Loucy (cell line): ENCODE data around the gene PBRM1.

ENCODE experiments used
- H2AFZ ChIP-seq: fragments of 200-600 bp; sonication (generic); 2 replicates; pipeline ENCODE4 v1.6.0; 2016; ENCODE audit warnings: antibody characterized with exemption, mild to moderate bottlenecking, low read length, moderate library complexity
- H3F3A ChIP-seq: fragments of 200-600 bp; 2 replicates; pipeline ENCODE4 v1.6.0; 2016; ENCODE audit warnings: antibody characterized with exemption, low read depth, mild to moderate bottlenecking
- H3K27me3 ChIP-seq: fragments of 200-600 bp; sonication (generic); 2 replicates; pipeline ENCODE4 v1.6.1; 2014; ENCODE audit warnings: low read length, mild to moderate bottlenecking; ENCODE audit not compliant: insufficient read depth, poor library complexity, severe bottlenecking
- H3K36me3 ChIP-seq: fragments of 200-600 bp; sonication (generic); 2 replicates; pipeline ENCODE4 v1.6.1; 2016; ENCODE audit warnings: low read length; ENCODE audit not compliant: insufficient read depth
- H3K4me1 ChIP-seq: fragments of 200-600 bp; sonication (generic); 2 replicates; pipeline ENCODE4 v1.5.1; 2014; ENCODE audit warnings: low read length, mild to moderate bottlenecking; ENCODE audit not compliant: insufficient read depth, poor library complexity, severe bottlenecking
- H3K4me2 ChIP-seq: fragments of 200-600 bp; sonication (generic); 2 replicates; pipeline ENCODE4 v1.6.0; 2014; ENCODE audit warnings: antibody characterized with exemption, low read length, low read depth, mild to moderate bottlenecking; ENCODE audit not compliant: poor library complexity, severe bottlenecking
- H3K4me3 ChIP-seq: fragments of 200-600 bp; sonication (generic); 2 replicates; pipeline ENCODE4 v1.5.1; 2014; ENCODE audit warnings: low read length, mild to moderate bottlenecking, mixed read lengths; ENCODE audit not compliant: poor library complexity, severe bottlenecking
- H3K79me2 ChIP-seq: fragments of 200-600 bp; sonication (generic); 2 replicates; pipeline ENCODE4 v1.6.1; 2014; ENCODE audit warnings: low read length; ENCODE audit not compliant: insufficient read depth
- H3K9ac ChIP-seq: fragments of 200-600 bp; sonication (generic); 2 replicates; pipeline ENCODE4 v1.6.0; 2014; ENCODE audit warnings: mild to moderate bottlenecking, low read depth, low read length, moderate library complexity; ENCODE audit not compliant: poor library complexity, severe bottlenecking
- H3K9me2 ChIP-seq: fragments of 200-600 bp; sonication (generic); replicated peaks from 2 replicates; pipeline ENCODE4 v1.6.1; 2016; ENCODE audit warnings: low read depth, low read length, mixed read lengths
- H3K9me3 ChIP-seq: fragments of 200-600 bp; sonication (generic); 2 replicates; pipeline ENCODE4 v1.6.1; 2014; ENCODE audit warnings: mild to moderate bottlenecking, antibody characterized with exemption, low read length, low read depth; ENCODE audit not compliant: insufficient read depth
- H4K20me1 ChIP-seq: fragments of 200-600 bp; sonication (generic); 2 replicates; pipeline ENCODE4 v1.6.0; 2014; ENCODE audit warnings: antibody characterized with exemption, low read length, mild to moderate bottlenecking; ENCODE audit not compliant: insufficient read depth, poor library complexity, severe bottlenecking
- CTCF ChIP-seq: fragments of 200-600 bp; sonication (generic); conservative IDR thresholded peaks from 2 replicates; pipeline ENCODE4 v1.5.1; 2014; ENCODE audit warnings: mild to moderate bottlenecking, antibody characterized with exemption, low read length
- EZH2phosphoT487 ChIP-seq: fragments of 200-600 bp; IDR thresholded peaks from 2 replicates; pipeline ENCODE4 v1.6.1; 2018; ENCODE audit warnings: antibody characterized with exemption, mild to moderate bottlenecking, moderate library complexity, borderline replicate concordance

Gene PBRM1

GRCh38 chr3:52695798-52696671 lies 10.3 kb upstream of the PBRM1 start:
- no peaks in the 10 kb centered on the region for H3K27me3 ChIP-seq
- H3K4me3 ChIP-seq: no peak overlapping the region
- no peaks in the 10 kb centered on the region for H3K9me3 ChIP-seq
- peaks cover 64% of the 10 kb centered on the region; the same call in 1 of the 2 replicates for H3K36me3 ChIP-seq
- peaks cover 4% of the 10 kb centered on the region for H3K4me1 ChIP-seq
- H3F3A ChIP-seq: peaks cover 3% of the 10 kb centered on the region; the same call in 1 of the 2 replicates
- no peaks in the 10 kb centered on the region for H3K9me2 ChIP-seq
- no peak overlapping the region for H2AFZ ChIP-seq
- peaks cover 17% of the 10 kb centered on the region for H3K79me2 ChIP-seq
- TF ChIP-seq EZH2phosphoT487 (no peak), CTCF (no peak)
- peaks cover 27% of the 10 kb centered on the region for H4K20me1 ChIP-seq
- no peak overlapping the region for H3K9ac ChIP-seq
- H3K4me2 ChIP-seq: no peak overlapping the region

- Histone ChIP-seq H3K4me1 (peaks cover 9% of the 10 kb centered on the region), H3K4me2 (no peak overlapping the region), H3K79me2 (peaks cover 28% of the 10 kb centered on the region), H3K9me2 (no peaks in the 10 kb centered on the region), H2AFZ (no peak overlapping the region), H3K9ac (no peak overlapping the region), H3K9me3 (no peaks in the 10 kb centered on the region), H3K4me3 (no peak overlapping the region), H4K20me1 (peaks cover 35% of the 10 kb centered on the region), H3F3A (peaks cover 3% of the 10 kb centered on the region; the same call in 1 of the 2 replicates), H3K27me3 (no peaks in the 10 kb centered on the region), H3K36me3 (peaks cover 76% of the 10 kb centered on the region)
- TF ChIP-seq CTCF (no peak), EZH2phosphoT487 (no peak)
Measured at GRCh38 chr3:52694528-52695189, 8.9 kb upstream of the PBRM1 start.

- Histone ChIP-seq H3K36me3 (peaks cover 91% of the 10 kb centered on the region), H3K79me2 (peaks cover 44% of the 10 kb centered on the region), H3K4me3 (no peak overlapping the region), H3F3A (peaks cover 3% of the 10 kb centered on the region; the same call in 1 of the 2 replicates), H3K27me3 (no peaks in the 10 kb centered on the region), H3K9me2 (no peaks in the 10 kb centered on the region), H3K9ac (no peak overlapping the region), H2AFZ (no peak overlapping the region), H3K9me3 (no peaks in the 10 kb centered on the region), H4K20me1 (peaks cover 48% of the 10 kb centered on the region), H3K4me2 (no peak overlapping the region), H3K4me1 (peaks cover 23% of the 10 kb centered on the region)
- TF ChIP-seq EZH2phosphoT487: no peak
Measured at GRCh38 chr3:52693071-52693470, 7.4 kb upstream of the PBRM1 start.
